C4-2B (cell line): ENCODE measurements around the gene PAK2.

Experiments
- CTCF ChIP-seq: fragments of 450-650 bp; conservative IDR thresholded peaks from 2 replicates; pipeline ENCODE4 v1.5.1; 2017; ENCODE audit warnings: mild to moderate bottlenecking
- ZFX ChIP-seq: fragments of 450-650 bp; IDR thresholded peaks from 2 replicates; pipeline ENCODE4 v1.6.1; 2017

- TF ChIP-seq CTCF (no peak), ZFX (no peak)
These were observed 74.2 kb downstream of the PAK2 start for GRCh38 chr3:196813903-196814302.
